ENCODE results near the gene VTCN1. TPM values are rescaled to one million over a fixed set of nuclear protein-coding genes. Genes with fewer than 3 reads are reported as not detected.

The VTCN1 gene
- polyA plus RNA-seq, 1 donor from 2014 or later = 2.1 TPM

DNA sequence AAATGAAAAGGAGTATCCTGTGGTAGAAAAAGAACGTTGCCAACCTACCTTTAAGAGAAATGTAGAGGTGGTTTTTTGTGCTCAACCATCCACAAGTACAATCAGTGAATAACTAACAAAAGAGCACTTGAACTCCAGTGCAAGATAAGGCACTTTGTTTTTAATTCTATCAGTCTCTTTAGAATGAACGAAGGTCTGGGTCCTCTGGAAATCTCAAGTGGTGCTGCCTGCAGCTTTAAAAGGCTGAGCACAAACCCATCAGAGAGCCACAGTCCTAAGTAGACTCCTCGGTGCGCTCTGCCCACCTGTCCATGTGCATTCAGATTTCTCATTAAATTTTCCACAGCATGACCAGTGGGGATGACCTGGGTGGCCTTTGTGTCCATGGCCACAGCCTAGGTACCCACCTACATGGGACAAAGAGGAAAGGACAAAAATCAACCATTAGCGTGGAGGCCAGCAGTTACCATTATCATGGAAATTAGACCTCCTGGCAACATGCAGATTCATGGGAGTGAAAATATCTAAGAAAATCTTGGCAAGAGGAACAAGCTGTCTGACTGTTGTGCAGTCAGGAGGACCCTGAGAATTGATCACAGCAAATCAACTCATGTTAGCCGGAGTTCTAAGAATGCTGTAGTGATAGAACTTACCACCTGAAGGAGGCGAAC is 98.5 kb downstream of the VTCN1 start:
- no peak overlapping the region for H3K4me3 ChIP-seq (ENCODE audit: low read length)
- TF ChIP-seq, protein P1, sequence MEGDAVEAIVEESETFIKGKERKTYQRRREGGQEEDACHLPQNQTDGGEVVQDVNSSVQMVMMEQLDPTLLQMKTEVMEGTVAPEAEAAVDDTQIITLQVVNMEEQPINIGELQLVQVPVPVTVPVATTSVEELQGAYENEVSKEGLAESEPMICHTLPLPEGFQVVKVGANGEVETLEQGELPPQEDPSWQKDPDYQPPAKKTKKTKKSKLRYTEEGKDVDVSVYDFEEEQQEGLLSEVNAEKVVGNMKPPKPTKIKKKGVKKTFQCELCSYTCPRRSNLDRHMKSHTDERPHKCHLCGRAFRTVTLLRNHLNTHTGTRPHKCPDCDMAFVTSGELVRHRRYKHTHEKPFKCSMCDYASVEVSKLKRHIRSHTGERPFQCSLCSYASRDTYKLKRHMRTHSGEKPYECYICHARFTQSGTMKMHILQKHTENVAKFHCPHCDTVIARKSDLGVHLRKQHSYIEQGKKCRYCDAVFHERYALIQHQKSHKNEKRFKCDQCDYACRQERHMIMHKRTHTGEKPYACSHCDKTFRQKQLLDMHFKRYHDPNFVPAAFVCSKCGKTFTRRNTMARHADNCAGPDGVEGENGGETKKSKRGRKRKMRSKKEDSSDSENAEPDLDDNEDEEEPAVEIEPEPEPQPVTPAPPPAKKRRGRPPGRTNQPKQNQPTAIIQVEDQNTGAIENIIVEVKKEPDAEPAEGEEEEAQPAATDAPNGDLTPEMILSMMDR (IDR thresholded peaks at IDR 0.05; ENCODE audit: poor library complexity, severe bottlenecking) = no peak
- TF ChIP-seq EZH2 (IDR thresholded peaks at IDR 0.05; ENCODE audit: borderline replicate concordance, insufficient read depth, low read length, poor library complexity, severe bottlenecking) (no peak), SMC3 (conservative IDR thresholded peaks at IDR 0.05; ENCODE audit: poor library complexity) (no peak), MXI1 (conservative IDR thresholded peaks at IDR 0.05; ENCODE audit: poor library complexity, severe bottlenecking) (no peak), POLR2AphosphoS5 (IDR thresholded peaks at IDR 0.05) (no peak), RAD21 (conservative IDR thresholded peaks at IDR 0.05) (no peak), TAF1 (IDR thresholded peaks at IDR 0.05; ENCODE audit: low read depth) (no peak), EP300 (conservative IDR thresholded peaks at IDR 0.05; ENCODE audit: poor library complexity, severe bottlenecking) (no peak)
- TF ChIP-seq, protein P2, sequence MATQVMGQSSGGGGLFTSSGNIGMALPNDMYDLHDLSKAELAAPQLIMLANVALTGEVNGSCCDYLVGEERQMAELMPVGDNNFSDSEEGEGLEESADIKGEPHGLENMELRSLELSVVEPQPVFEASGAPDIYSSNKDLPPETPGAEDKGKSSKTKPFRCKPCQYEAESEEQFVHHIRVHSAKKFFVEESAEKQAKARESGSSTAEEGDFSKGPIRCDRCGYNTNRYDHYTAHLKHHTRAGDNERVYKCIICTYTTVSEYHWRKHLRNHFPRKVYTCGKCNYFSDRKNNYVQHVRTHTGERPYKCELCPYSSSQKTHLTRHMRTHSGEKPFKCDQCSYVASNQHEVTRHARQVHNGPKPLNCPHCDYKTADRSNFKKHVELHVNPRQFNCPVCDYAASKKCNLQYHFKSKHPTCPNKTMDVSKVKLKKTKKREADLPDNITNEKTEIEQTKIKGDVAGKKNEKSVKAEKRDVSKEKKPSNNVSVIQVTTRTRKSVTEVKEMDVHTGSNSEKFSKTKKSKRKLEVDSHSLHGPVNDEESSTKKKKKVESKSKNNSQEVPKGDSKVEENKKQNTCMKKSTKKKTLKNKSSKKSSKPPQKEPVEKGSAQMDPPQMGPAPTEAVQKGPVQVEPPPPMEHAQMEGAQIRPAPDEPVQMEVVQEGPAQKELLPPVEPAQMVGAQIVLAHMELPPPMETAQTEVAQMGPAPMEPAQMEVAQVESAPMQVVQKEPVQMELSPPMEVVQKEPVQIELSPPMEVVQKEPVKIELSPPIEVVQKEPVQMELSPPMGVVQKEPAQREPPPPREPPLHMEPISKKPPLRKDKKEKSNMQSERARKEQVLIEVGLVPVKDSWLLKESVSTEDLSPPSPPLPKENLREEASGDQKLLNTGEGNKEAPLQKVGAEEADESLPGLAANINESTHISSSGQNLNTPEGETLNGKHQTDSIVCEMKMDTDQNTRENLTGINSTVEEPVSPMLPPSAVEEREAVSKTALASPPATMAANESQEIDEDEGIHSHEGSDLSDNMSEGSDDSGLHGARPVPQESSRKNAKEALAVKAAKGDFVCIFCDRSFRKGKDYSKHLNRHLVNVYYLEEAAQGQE (IDR thresholded peaks at IDR 0.05; ENCODE audit: borderline replicate concordance) = no peak
- no peaks in the 10 kb centered on the region for H3K9me3 ChIP-seq (ENCODE audit: low read length)
- no peak overlapping the region for H3K27ac ChIP-seq (ENCODE audit: low read length)
- H3K27me3 ChIP-seq (ENCODE audit: insufficient read depth, low read depth, low read length) = no peaks in the 10 kb centered on the region
- H3F3A ChIP-seq (ENCODE audit: insufficient read depth, low read length, poor library complexity, severe bottlenecking) = no peaks in the 10 kb centered on the region
- no peaks in the 10 kb centered on the region for H3K9me2 ChIP-seq (ENCODE audit: insufficient read depth, low read length)
- no peaks in the 10 kb centered on the region for H3K36me3 ChIP-seq (ENCODE audit: insufficient read depth, low read length)
- no peak overlapping the region for H3K9ac ChIP-seq (ENCODE audit: low read length)
- no peak overlapping the region for H3K4me2 ChIP-seq (ENCODE audit: low read length)
- no peaks in the 10 kb centered on the region for H3K79me2 ChIP-seq (replicated peaks; ENCODE audit: insufficient read depth, low read length)
- H2AFZ ChIP-seq (ENCODE audit: low read depth, low read length) = no peak overlapping the region
- no peaks in the 10 kb centered on the region for H4K20me1 ChIP-seq (ENCODE audit: insufficient read depth)

DNA sequence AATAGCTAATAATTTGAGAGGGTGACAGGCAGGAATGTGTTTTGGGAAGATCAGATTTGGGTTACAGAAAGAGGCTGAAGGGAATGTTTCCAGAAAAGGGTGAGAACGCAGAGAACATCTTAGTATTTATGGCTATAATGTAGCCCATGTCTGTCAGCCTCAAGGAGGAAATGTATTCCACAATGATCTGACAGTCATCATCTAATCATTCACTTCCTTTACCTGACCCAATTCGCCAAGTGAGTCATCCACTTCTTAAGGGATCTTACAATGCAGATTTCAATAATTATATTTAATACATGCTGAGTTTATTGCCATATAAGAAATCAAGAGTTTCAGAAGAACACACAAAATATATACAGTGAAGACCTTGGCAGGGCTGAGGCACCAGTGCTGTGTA is 100.0 kb downstream of the VTCN1 start:
- no peaks in the 10 kb centered on the region for H3F3A ChIP-seq (ENCODE audit: insufficient read depth, low read length, poor library complexity, severe bottlenecking)
- no peaks in the 10 kb centered on the region for H3K36me3 ChIP-seq (ENCODE audit: insufficient read depth, low read length)
- H4K20me1 ChIP-seq (ENCODE audit: insufficient read depth) = no peaks in the 10 kb centered on the region
- H3K27ac ChIP-seq (ENCODE audit: low read length) = no peak overlapping the region
- no peak overlapping the region for H3K9ac ChIP-seq (ENCODE audit: low read length)
- TF ChIP-seq, protein P1 (IDR thresholded peaks at IDR 0.05; ENCODE audit: poor library complexity, severe bottlenecking) = no peak
- TF ChIP-seq, protein P2 (IDR thresholded peaks at IDR 0.05; ENCODE audit: borderline replicate concordance) = no peak
- no peak for TF ChIP-seq POLR2AphosphoS5 (IDR thresholded peaks at IDR 0.05)
- TF ChIP-seq RAD21 (conservative IDR thresholded peaks at IDR 0.05) = no peak
- no peak for TF ChIP-seq EZH2 (IDR thresholded peaks at IDR 0.05; ENCODE audit: borderline replicate concordance, insufficient read depth, low read length, poor library complexity, severe bottlenecking)
- no peak for TF ChIP-seq TAF1 (IDR thresholded peaks at IDR 0.05; ENCODE audit: low read depth)
- TF ChIP-seq EP300 (conservative IDR thresholded peaks at IDR 0.05; ENCODE audit: poor library complexity, severe bottlenecking) = no peak
- no peak for TF ChIP-seq SMC3 (conservative IDR thresholded peaks at IDR 0.05; ENCODE audit: poor library complexity)
- no peak for TF ChIP-seq MXI1 (conservative IDR thresholded peaks at IDR 0.05; ENCODE audit: poor library complexity, severe bottlenecking)
- no peak overlapping the region for H3K4me2 ChIP-seq (ENCODE audit: low read length)
- no peaks in the 10 kb centered on the region for H3K79me2 ChIP-seq (replicated peaks; ENCODE audit: insufficient read depth, low read length)
- no peaks in the 10 kb centered on the region for H3K9me2 ChIP-seq (ENCODE audit: insufficient read depth, low read length)
- H3K9me3 ChIP-seq (ENCODE audit: low read length) = no peaks in the 10 kb centered on the region
- H3K27me3 ChIP-seq (ENCODE audit: insufficient read depth, low read depth, low read length) = no peaks in the 10 kb centered on the region
- no peak overlapping the region for H2AFZ ChIP-seq (ENCODE audit: low read depth, low read length)
- H3K4me3 ChIP-seq (ENCODE audit: low read length) = no peak overlapping the region

Measured in neural cell (in vitro differentiated cells).